Measurements from ENCODE around the gene EFNA2. TPM values are rescaled to one million over a fixed set of nuclear protein-coding genes. Genes with fewer than 3 reads are reported as not detected.

Gene EFNA2
- total RNA-seq, 4 donors from 2014 or later = 30.5 to 112 (median 40.6) TPM

- Histone ChIP-seq H3K27me3 (peaks cover 37% of the 10 kb centered on the region), H3K9me3 (no peaks in the 10 kb centered on the region), H3K4me1 (peaks cover 11 to 23% (median 19%) of the 10 kb centered on the region in 4 donors), H3K27ac (no peak overlapping the region), H3K36me3 (no peaks in the 10 kb centered on the region), H3K4me3 (no peak overlapping the region)
- TF ChIP-seq POLR2A (IDR thresholded peaks at IDR 0.05) = no peak
- 80% methylated on average over 11 of the region's 13 CpGs; no CpG with 5 or more reads in 1 of the 2 donors for WGBS, 2 donors (ENCODE audit: low coverage in 1 of 2)
- intact Hi-C loops (cut with DNase I; ENCODE audit: low total_unique reads) (loop anchor here (10.0 kb wide), 1 partner anchor 149 kb away; no protein-coding TSS in a partner anchor), in situ Hi-C loops (cut with MboI; ENCODE audit: low pct_ligation_motif_present in 1 of 4, low pct_unique_long_range_greater_than_20kb in 1 of 4, low sequenced_read_pairs in 3 of 4) (loop anchor here in 2 of 4 donors (25.0 kb wide), 1 partner anchor 91 kb away; the partner anchor contains the start of gene NDUFS7 (in 2 of the 2))
- DNase-seq = no peak
Observed at GRCh38 chr19:1296078-1296477, 10.4 kb downstream of the EFNA2 start.

- TF ChIP-seq POLR2AphosphoS5 (IDR thresholded peaks at IDR 0.05) = no peak
- no peak for TF ChIP-seq CTCF (IDR thresholded peaks at IDR 0.05)
- TF ChIP-seq EP300 (IDR thresholded peaks at IDR 0.05; ENCODE audit: low read depth) = no peak
- TF ChIP-seq POLR2A (IDR thresholded peaks at IDR 0.05) = no peak
- WGBS, 2 donors (ENCODE audit: low coverage in 1 of 2) = 91 to 96% methylated on average over 5 to 16 of the region's 24 CpGs
- peaks cover 4 to 16% (median 13%) of the 10 kb centered on the region in 4 donors for H3K4me1 ChIP-seq
- DNase-seq = no peak
- H3K27ac ChIP-seq = no peak overlapping the region
- intact Hi-C loops (cut with DNase I; ENCODE audit: low total_unique reads) (loop anchor here (10.0 kb wide), 1 partner anchor 148 kb away; no protein-coding TSS in a partner anchor), in situ Hi-C loops (cut with MboI; ENCODE audit: low pct_ligation_motif_present in 1 of 4, low pct_unique_long_range_greater_than_20kb in 1 of 4, low sequenced_read_pairs in 3 of 4) (loop anchor here in 2 of 4 donors (25.0 kb wide), 1 partner anchor 91 kb away; the partner anchor contains the start of gene NDUFS7 (in 2 of the 2))
- H3K4me3 ChIP-seq = no peak overlapping the region
- H3K27me3 ChIP-seq = peaks cover 36% of the 10 kb centered on the region
- H3K9me3 ChIP-seq = no peaks in the 10 kb centered on the region
- no peaks in the 10 kb centered on the region for H3K36me3 ChIP-seq
Observed at GRCh38 chr19:1296575-1297271, 11.1 kb downstream of the EFNA2 start.

GRCh38 chr19:1298235-1298634, 12.6 kb downstream of the EFNA2 start:
- in situ Hi-C loops (cut with MboI; ENCODE audit: low pct_ligation_motif_present in 1 of 4, low pct_unique_long_range_greater_than_20kb in 1 of 4, low sequenced_read_pairs in 3 of 4) = loop anchor here in 2 of 4 donors (25.0 kb wide), 1 partner anchor 89 kb away; the partner anchor contains the start of gene NDUFS7 (in 2 of the 2)
- Histone ChIP-seq H3K36me3 (no peaks in the 10 kb centered on the region), H3K9me3 (no peaks in the 10 kb centered on the region), H3K27me3 (peaks cover 23% of the 10 kb centered on the region), H3K4me3 (no peak overlapping the region), H3K4me1 (peaks cover 0 to 8% (median 6%) of the 10 kb centered on the region in 4 donors), H3K27ac (no peak overlapping the region)
- DNase-seq = no peak
- TF ChIP-seq CTCF (IDR thresholded peaks at IDR 0.05) (no peak), POLR2AphosphoS5 (IDR thresholded peaks at IDR 0.05) (no peak), EP300 (IDR thresholded peaks at IDR 0.05; ENCODE audit: low read depth) (no peak), POLR2A (IDR thresholded peaks at IDR 0.05) (no peak)
- intact Hi-C loops (cut with DNase I; ENCODE audit: low total_unique reads) = loop anchor here (10.0 kb wide), 1 partner anchor 147 kb away; no protein-coding TSS in a partner anchor
- WGBS, 2 donors (ENCODE audit: low coverage in 1 of 2) = 80 to 93% methylated on average over 1 to 8 of the region's 8 CpGs

GRCh38 chr19:1299801-1300200, 14.1 kb downstream of the EFNA2 start:
- H3K9me3 ChIP-seq = no peaks in the 10 kb centered on the region
- H3K27me3 ChIP-seq = peaks cover 8% of the 10 kb centered on the region
- H3K4me3 ChIP-seq = no peak overlapping the region
- peaks cover 0 to 18% (median 14%) of the 10 kb centered on the region in 4 donors for H3K4me1 ChIP-seq
- H3K36me3 ChIP-seq = no peaks in the 10 kb centered on the region
- no peak overlapping the region for H3K27ac ChIP-seq
- intact Hi-C loops (cut with DNase I; ENCODE audit: low total_unique reads) = loop anchor here (10.0 kb wide), 1 partner anchor 145 kb away; no protein-coding TSS in a partner anchor
- WGBS, 2 donors (ENCODE audit: low coverage in 1 of 2) = 91 to 100% methylated on average over 1 to 34 of the region's 34 CpGs
- TF ChIP-seq POLR2AphosphoS5 (IDR thresholded peaks at IDR 0.05) (no peak), POLR2A (IDR thresholded peaks at IDR 0.05) (no peak), CTCF (IDR thresholded peaks at IDR 0.05) (no peak)
- in situ Hi-C loops (cut with MboI; ENCODE audit: low pct_ligation_motif_present in 1 of 4, low pct_unique_long_range_greater_than_20kb in 1 of 4, low sequenced_read_pairs in 3 of 4) = loop anchor here in 2 of 4 donors (25.0 kb wide), 1 partner anchor 88 kb away; the partner anchor contains the start of gene NDUFS7 (in 2 of the 2)
- DNase-seq = no peak
